HG03175 (cell line): ENCODE results near the gene C3orf22.
"Not testable (repeated sequence)": the region's sequence is repeated elsewhere in the genome, so short reads cannot be mapped to it uniquely, and the experiment has no call there.

ENCODE experiments used
- ATAC-seq: cut with Tn5 transposase; IDR thresholded peaks from one replicate; pipeline ENCODE4 v1.9.1; 2021; ENCODE audit warnings: mild to moderate bottlenecking, moderate library complexity; ENCODE audit not compliant: unreplicated experiment

C3orf22 gene

GRCh38 chr3:126544596-126545281, 14.0 kb downstream of the C3orf22 start:
- no peak for ATAC-seq

- ATAC-seq, result no peak
These were observed 15.2 kb downstream of the C3orf22 start for GRCh38 chr3:126543457-126544061.

- ATAC-seq, result no peak
These were observed 16.1 kb downstream of the C3orf22 start for GRCh38 chr3:126542340-126543241.

- no peak for ATAC-seq
These were observed 16.9 kb downstream of the C3orf22 start for GRCh38 chr3:126541628-126542339.

GRCh38 chr3:126540951-126541627, 17.6 kb downstream of the C3orf22 start:
- ATAC-seq, result no peak

- no peak for ATAC-seq
These were observed 18.3 kb downstream of the C3orf22 start for GRCh38 chr3:126540342-126540849.

- ATAC-seq, result no peak
These were observed 19.0 kb downstream of the C3orf22 start for GRCh38 chr3:126539558-126540250.

- no peak for ATAC-seq
These were observed 19.8 kb downstream of the C3orf22 start for GRCh38 chr3:126538966-126539365.

- no peak for ATAC-seq
These were observed 20.4 kb downstream of the C3orf22 start for GRCh38 chr3:126538316-126538715.

- ATAC-seq, result no peak
These were observed 20.9 kb downstream of the C3orf22 start for GRCh38 chr3:126537730-126538281.

- ATAC-seq, result no peak
These were observed 21.5 kb downstream of the C3orf22 start for GRCh38 chr3:126537116-126537729.

- ATAC-seq, result no peak
These were observed 22.6 kb downstream of the C3orf22 start for GRCh38 chr3:126536126-126536525.

- ATAC-seq, result no peak
These were observed 23.1 kb downstream of the C3orf22 start for GRCh38 chr3:126535636-126536035.

GRCh38 chr3:126534716-126535115, 24.0 kb downstream of the C3orf22 start:
- ATAC-seq, result not testable (repeated sequence)

GRCh38 chr3:126533506-126533905, 25.2 kb downstream of the C3orf22 start:
- ATAC-seq, result no peak

- no peak for ATAC-seq
These were observed 27.7 kb downstream of the C3orf22 start for GRCh38 chr3:126531051-126531330.

GRCh38 chr3:126530171-126531050, 28.3 kb downstream of the C3orf22 start:
- no peak for ATAC-seq

- ATAC-seq, result no peak
These were observed 29.1 kb downstream of the C3orf22 start for GRCh38 chr3:126529585-126530170.
